ENCODE results near the gene KIAA1217. TPM values are rescaled to one million over a fixed set of nuclear protein-coding genes. Genes with fewer than 3 reads are reported as not detected.
"Not testable (repeated sequence)": the region's sequence is repeated elsewhere in the genome, so short reads cannot be mapped to it uniquely, and the experiment has no call there.

Gene KIAA1217
- total and polyA plus RNA-seq, 2 of the 8 experiments (the other 6 are each of a cell fraction or from before 2014, with no cell fraction given): 4.5 to 15.6 TPM

- H4K20me1 ChIP-seq (replicated peaks in 1 of 2; ENCODE audit: control insufficient read depth in 1 of 2, insufficient read depth in 2 of 2, low read length in 2 of 2); H3K23me2 ChIP-seq (ENCODE audit: low read depth, low read length); H3K4me3 ChIP-seq (ENCODE audit: extremely low read depth in 1 of 4, insufficient read depth in 2 of 4, low read depth in 3 of 4, low read length in 4 of 4); H3K27me3 ChIP-seq (replicated peaks in 1 of 4; ENCODE audit: control insufficient read depth in 3 of 4, extremely low read depth in 1 of 4, insufficient read depth in 3 of 4, low read length in 3 of 4); H4K5ac ChIP-seq (ENCODE audit: insufficient read length, low read depth, low read length); H3K56ac ChIP-seq (replicated peaks; ENCODE audit: insufficient read length, low read depth, low read length); H3K79me1 ChIP-seq (ENCODE audit: low read depth, low read length); H3K9me3 ChIP-seq (ENCODE audit: insufficient read depth in 2 of 2, low read depth in 1 of 2, low read length in 1 of 2); H3K9ac ChIP-seq (replicated peaks in 1 of 4; ENCODE audit: extremely low read depth in 1 of 4, low read depth in 3 of 4, low read length in 3 of 4); H3K23ac ChIP-seq (ENCODE audit: insufficient read length); H2BK15ac ChIP-seq (ENCODE audit: low read length); H2BK20ac ChIP-seq (ENCODE audit: low read length); H2BK12ac ChIP-seq (ENCODE audit: low read depth, low read length); H3K18ac ChIP-seq (ENCODE audit: extremely low read depth, low read length); H3K4ac ChIP-seq (replicated peaks; ENCODE audit: insufficient read length, low read depth, low read length); H3K36me3 ChIP-seq (ENCODE audit: control insufficient read depth in 2 of 4, insufficient read depth in 4 of 4, low read length in 3 of 4); H2BK5ac ChIP-seq (ENCODE audit: low read depth, low read length); H3K79me2 ChIP-seq (ENCODE audit: control insufficient read depth in 1 of 2, insufficient read depth in 2 of 2, low read length in 2 of 2); H4K8ac ChIP-seq (ENCODE audit: extremely low read depth, insufficient read depth, low read length); H2AFZ ChIP-seq (ENCODE audit: low read length); H2BK120ac ChIP-seq (replicated peaks; ENCODE audit: low read depth, low read length); H3K27ac ChIP-seq (ENCODE audit: low read depth, low read length); DNase-seq (ENCODE audit: low read depth in 1 of 2, low spot score in 2 of 2); H3K4me2 ChIP-seq (ENCODE audit: insufficient read depth in 1 of 2, low read depth in 2 of 2, low read length in 2 of 2); H4K91ac ChIP-seq (replicated peaks; ENCODE audit: insufficient read length, low read length); H3K14ac ChIP-seq (ENCODE audit: insufficient read length); H2AK5ac ChIP-seq (ENCODE audit: low read depth, low read length); POLR2A ChIA-PET (ENCODE audit: partially characterized antibody); FAIRE-seq: not testable (repeated sequence)
- peaks cover 0 to 11% (median 4%) of the 10 kb centered on the region in 4 experiments; a peak in 4 of 7 replicates for H3K4me1 ChIP-seq (replicated peaks in 1 of 4; ENCODE audit: control insufficient read depth in 3 of 4, insufficient read depth in 4 of 4, low read length in 3 of 4)
- WGBS, 2 experiments (ENCODE audit: extremely low coverage in 1 of 2, insufficient coverage in 1 of 2, insufficient read length in 1 of 2, insufficient replicate concordance in 2 of 2, low coverage in 1 of 2, low lambda C conversion rate in 2 of 2, missing lambda C conversion rate in 1 of 2): 96% methylated on average over 2 of the region's 2 CpGs; no CpG with 5 or more reads in 1 of the 2 experiments
- CTCF ChIA-PET (ENCODE audit: partially characterized antibody): interaction anchor here (0.6 to 1.1 kb wide), 4 partner anchors 19 to 81 kb away, joined by 3 read pairs; no protein-coding TSS in a partner anchor
Observed at GRCh38 chr10:24442641-24443174, 233.8 kb downstream of the KIAA1217 start.

All from H1 (cell line).